GM13977 (cell line): ENCODE measurements around the gene GPRASP1.
"Not testable (repeated sequence)": the region's sequence is repeated elsewhere in the genome, so short reads cannot be mapped to it uniquely, and the experiment has no call there.

Experiments
- DNase-seq: peaks from one replicate; pipeline ENCODE4 v3.0.0; 2012; ENCODE audit warnings: low spot score
- CTCF ChIP-seq: IDR thresholded peaks from 2 replicates; pipeline ENCODE4 v1.5.1; 2012; ENCODE audit warnings: mild to moderate bottlenecking, control low read depth; ENCODE audit not compliant: insufficient read depth; ENCODE audit errors: extremely low read depth, missing control alignments
- in situ Hi-C: fragments of 300-500 bp; cut with MboI; formaldehyde crosslinking; loops from one replicate; pipeline ENCODE4 v1.12.0; 2022; ENCODE audit warnings: low sequenced_read_pairs, low pct_unique_long_range_greater_than_20kb, mixed read lengths, inconsistent platforms; ENCODE audit not compliant: unreplicated experiment

The GPRASP1 gene

GRCh38 chrX:102650903-102651241 is 411 bp upstream of the GPRASP1 start:
- no peak for TF ChIP-seq CTCF
- in situ Hi-C loops, result no loop called here
- DNase-seq, result no peak

- in situ Hi-C loops, result no loop called here
- no peak for TF ChIP-seq CTCF
- no peak for DNase-seq
Measured at GRCh38 chrX:102652031-102652688, 877 bp downstream of the GPRASP1 start.

DNA sequence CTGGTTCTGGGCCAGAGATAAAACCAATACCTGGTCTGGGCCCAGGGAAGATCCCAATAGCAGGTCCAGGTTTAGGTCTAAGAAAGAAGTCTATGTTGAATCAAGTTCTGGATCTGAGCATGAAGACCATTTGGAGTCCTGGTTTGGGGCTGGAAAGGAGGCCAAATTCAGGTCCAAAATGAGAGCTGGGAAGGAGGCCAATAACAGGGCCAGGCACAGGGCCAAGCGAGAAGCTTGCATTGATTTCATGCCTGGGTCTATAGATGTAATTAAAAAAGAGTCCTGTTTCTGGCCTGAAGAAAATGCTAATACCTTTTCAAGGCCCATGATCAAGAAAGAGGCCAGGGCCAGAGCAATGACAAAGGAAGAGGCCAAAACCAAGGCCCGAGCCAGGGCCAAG is 3.4 kb downstream of the GPRASP1 start:
- no peak for DNase-seq
- in situ Hi-C loops, result no loop called here
- TF ChIP-seq CTCF, result no peak

DNA sequence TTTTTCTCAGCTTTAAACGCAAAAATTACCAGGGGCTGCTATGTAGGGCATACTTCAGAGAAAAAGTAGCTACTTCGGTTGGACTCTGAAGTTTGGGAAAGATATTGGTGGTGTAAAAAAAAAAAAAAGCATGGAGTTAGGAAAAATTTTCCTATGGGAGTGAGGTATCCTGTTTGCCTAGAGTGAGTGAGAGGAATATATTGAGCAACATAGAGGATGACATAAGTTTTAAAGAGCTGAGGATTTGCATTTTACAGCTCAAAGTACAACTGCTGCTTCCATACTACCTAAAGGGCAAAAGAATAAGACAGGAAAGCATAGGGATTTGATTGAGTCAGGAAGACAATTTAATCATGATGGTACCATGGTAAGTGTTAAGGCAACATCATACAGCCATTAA is 7.3 kb downstream of the GPRASP1 start:
- in situ Hi-C loops, result no loop called here
- TF ChIP-seq CTCF, result no peak
- no peak for DNase-seq

- DNase-seq, result peak; percentile 69
- in situ Hi-C loops, result loop anchor here (10.0 kb wide), 1 partner anchor 65 kb away; the partner anchor contains the start of gene GPRASP3
- no peak for TF ChIP-seq CTCF
Measured at GRCh38 chrX:102659790-102660757, 8.8 kb downstream of the GPRASP1 start.

DNA sequence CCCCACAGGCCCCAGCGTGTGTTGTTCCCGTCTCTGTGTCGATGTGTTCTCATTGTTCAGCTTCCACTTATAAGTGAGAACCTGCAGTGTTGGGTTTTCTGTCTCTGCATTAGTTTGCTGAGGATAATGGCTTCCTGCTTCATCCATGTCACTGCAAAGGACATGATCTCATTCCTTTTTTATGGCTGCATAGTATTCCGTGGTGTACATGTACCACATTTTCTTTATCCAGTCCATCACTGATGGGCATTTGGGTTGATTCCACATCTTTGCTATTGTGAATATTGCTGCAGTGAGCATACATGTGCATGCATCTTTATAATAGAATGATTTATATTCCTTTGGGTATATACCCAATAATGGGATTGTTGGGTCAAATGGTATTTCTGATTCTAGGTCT is 12.5 kb downstream of the GPRASP1 start:
- not testable (repeated sequence) for DNase-seq
- in situ Hi-C loops, result loop anchor here (10.0 kb wide), 1 partner anchor 61 kb away; the partner anchor contains the start of gene GPRASP3

DNA sequence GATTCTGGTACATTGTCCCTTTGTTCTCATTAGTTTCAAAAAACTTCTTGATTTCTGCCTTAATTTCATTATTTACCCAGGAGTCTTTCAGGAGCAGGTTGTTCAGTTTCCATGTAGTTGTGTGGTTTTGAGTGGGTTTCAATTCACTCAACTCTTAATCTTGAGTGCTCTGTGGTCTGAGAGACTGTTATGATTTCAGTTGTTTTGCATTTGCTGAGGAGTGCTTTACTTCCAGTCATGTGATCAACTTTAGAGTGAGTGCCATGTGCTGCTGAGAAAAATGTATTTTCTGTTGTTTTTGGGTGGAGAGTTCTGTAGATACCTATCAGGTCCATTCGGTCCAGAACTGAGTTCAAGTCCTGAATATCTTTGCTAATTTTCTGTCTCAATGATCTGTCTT is 15.8 kb downstream of the GPRASP1 start:
- in situ Hi-C loops, result loop anchor here (10.0 kb wide), 1 partner anchor 58 kb away; the partner anchor contains the start of gene GPRASP3
- not testable (repeated sequence) for DNase-seq
